Gastrocnemius medialis (tissue), 4 donors: ENCODE results near the gene RAD51B. TPM values are rescaled to one million over a fixed set of nuclear protein-coding genes. Genes with fewer than 3 reads are reported as not detected.

Experiments
- ATAC-seq, 2 donors: fragments of 150-250 bp; one replicate each; pipeline ENCODE4 v1.9.1; 2016
- DNase-seq, 2 donors: peaks; one replicate each; pipeline ENCODE4 v3.0.0-alpha.2; 2019
- H3K27ac ChIP-seq, 4 donors: fragments of 200-600 bp; sonication (generic); 1 replicate in 1 of 4; 2 replicates in 3 of 4; pipeline ENCODE4 v1.5.1; 2016 to 2018; ENCODE audit warnings: mild to moderate bottlenecking in 2 of 4, moderate library complexity in 1 of 4
- H3K27me3 ChIP-seq, 3 donors: fragments of 200-600 bp; sonication (generic) in 2 of 3; 1 replicate in 1 of 3; 2 replicates in 2 of 3; pipeline versions ENCODE4 v1.5.1 to v1.6.0; 2016 to 2019; ENCODE audit warnings: mild to moderate bottlenecking in 1 of 3, moderate library complexity in 1 of 3
- H3K36me3 ChIP-seq, 2 donors: fragments of 200-600 bp; sonication (generic) in 1 of 2; one replicate each; pipeline ENCODE4 v1.5.1; 2017 to 2018
- H3K4me1 ChIP-seq, 2 donors: fragments of 200-600 bp; sonication (generic) in 1 of 2; one replicate each; pipeline ENCODE4 v1.5.1; 2016 to 2017; ENCODE audit warnings: mild to moderate bottlenecking in 2 of 2
- H3K4me3 ChIP-seq, 4 donors: fragments of 200-600 bp; sonication (generic) in 3 of 4; 1 replicate in 1 of 4; 2 replicates in 3 of 4; pipeline ENCODE4 v1.5.1; 2016 to 2019; ENCODE audit warnings: mild to moderate bottlenecking in 2 of 4
- H3K9me3 ChIP-seq, 3 donors: fragments of 200-600 bp; sonication (generic) in 2 of 3; 1 replicate in 1 of 3; 2 replicates in 2 of 3; pipeline ENCODE4 v1.5.1; 2016 to 2019
- CTCF ChIP-seq, 5 experiments: fragments of 450-650 bp in 3 of 5; fragments of 200-600 bp in 2 of 5; sonication (generic) in 2 of 5; IDR thresholded peaks in 4 of 5; conservative IDR thresholded peaks in 1 of 5; 1 replicate in 4 of 5; 2 replicates in 1 of 5; pipeline ENCODE4 v1.5.1; 2016 to 2019; ENCODE audit warnings: antibody characterized with exemption in 5 of 5, mild to moderate bottlenecking in 3 of 5, moderate library complexity in 3 of 5
- POLR2A ChIP-seq, 2 donors: fragments of 450-650 bp; IDR thresholded peaks; one replicate each; pipeline ENCODE4 v1.6.1; 2017; ENCODE audit warnings: antibody characterized with exemption in 2 of 2, mild to moderate bottlenecking in 2 of 2, moderate library complexity in 2 of 2
- in situ Hi-C, 4 donors: fragments of 200-750 bp; cut with MboI; loops; one replicate each; pipeline versions ENCODE4 v1.15.0 to v1.8.0; 2017; ENCODE audit warnings: low sequenced_read_pairs in 4 of 4
- intact Hi-C: fragments of 100-400 bp; cut with DNase I; formaldehyde crosslinking; loops from one replicate; pipeline ENCODE4 v1.15.1; 2023; ENCODE audit warnings: low total_unique reads
- total RNA-seq, 4 donors: library from RNA; depleted of rRNA; stranded (reverse); fragments of >200 nt; gene quantifications; one replicate each; pipeline versions ENCODE4 v1.1.0 to v1.2.3, GENCODE V29; 2016

Gene RAD51B
- total RNA-seq, 4 donors from 2014 or later: 1.6 to 3.3 (median 2.4) TPM

DNA sequence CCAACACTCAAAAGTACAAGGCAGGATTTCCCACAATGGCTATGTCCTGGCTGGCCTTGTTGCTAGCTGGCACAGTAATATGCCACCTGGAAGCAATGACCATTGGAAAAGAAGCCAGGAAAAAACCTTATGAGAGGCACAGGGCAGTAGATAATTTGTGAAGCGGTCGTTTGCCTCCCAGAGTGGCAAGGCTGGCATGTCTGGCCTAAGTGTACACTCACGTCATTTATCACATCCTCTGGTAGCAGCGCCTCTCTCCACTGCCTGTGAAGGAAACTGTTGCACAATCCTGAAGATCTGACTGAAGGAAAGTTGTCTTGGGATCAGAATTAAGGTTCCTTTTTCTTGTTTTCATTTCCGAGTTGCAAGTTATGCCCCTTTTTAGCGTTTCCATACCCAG, 564.8 kb downstream of the RAD51B start:
- in situ Hi-C loops: no loop called here

DNA sequence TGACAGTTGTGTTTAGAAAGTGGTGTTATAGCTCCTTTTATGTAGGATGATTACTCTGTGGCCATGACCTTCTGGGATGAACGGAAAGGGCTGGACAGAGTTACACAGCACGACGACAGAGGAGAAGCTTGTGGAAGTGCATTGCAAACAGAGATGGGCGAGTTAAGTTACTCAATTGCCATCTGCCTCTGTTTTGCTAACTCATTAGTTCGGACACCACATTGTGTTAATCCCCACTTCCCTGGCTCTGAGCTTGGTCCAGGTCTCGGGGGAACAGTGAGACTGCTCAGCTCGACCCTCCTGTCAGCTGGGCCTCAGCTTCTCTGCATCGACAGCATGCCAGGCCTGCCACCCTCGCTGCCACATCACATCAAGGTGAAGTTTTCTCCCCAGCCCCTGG, 565.3 kb downstream of the RAD51B start:
- ATAC-seq (peak in 1 of 2 donors; percentile 56), DNase-seq (no peak)
- in situ Hi-C loops: no loop called here
- Histone ChIP-seq H3K9me3 (no peaks in the 10 kb centered on the region), H3K4me3 (no peak overlapping the region), H3K36me3 (no peaks in the 10 kb centered on the region), H3K27me3 (no peaks in the 10 kb centered on the region), H3K27ac (peak overlapping the region; percentile 42 to 58 (median 56)), H3K4me1 (peaks cover 6 to 8% of the 10 kb centered on the region in 2 donors)
- intact Hi-C loops: no loop called here
- TF ChIP-seq CTCF (IDR thresholded peaks at IDR 0.05 in 4 of 5, conservative IDR thresholded peaks at IDR 0.05 in 1 of 5): no peak
- no peak for TF ChIP-seq POLR2A (IDR thresholded peaks at IDR 0.05)

More for the DNA sequence above, 564.8 kb downstream of the RAD51B start:
- H3K36me3 ChIP-seq: no peaks in the 10 kb centered on the region
- ATAC-seq (peak; percentile 87 to 88), DNase-seq (peak; percentile 39 to 56)
- intact Hi-C loops: no loop called here
- H3K27me3 ChIP-seq: no peaks in the 10 kb centered on the region
- peaks cover 6 to 8% of the 10 kb centered on the region in 2 donors for H3K4me1 ChIP-seq
- H3K27ac ChIP-seq: peak overlapping the region; percentile 42 to 58 (median 56)
- H3K4me3 ChIP-seq: no peak overlapping the region
- H3K9me3 ChIP-seq: no peaks in the 10 kb centered on the region
- TF ChIP-seq POLR2A (IDR thresholded peaks at IDR 0.05): no peak
- no peak for TF ChIP-seq CTCF (IDR thresholded peaks at IDR 0.05 in 4 of 5, conservative IDR thresholded peaks at IDR 0.05 in 1 of 5)

GRCh38 chr14:68386446-68386845, 566.9 kb downstream of the RAD51B start:
- ATAC-seq: no peak
- TF ChIP-seq POLR2A (IDR thresholded peaks at IDR 0.05) (no peak), CTCF (IDR thresholded peaks at IDR 0.05 in 4 of 5, conservative IDR thresholded peaks at IDR 0.05 in 1 of 5) (no peak)
- intact Hi-C loops: no loop called here
- Histone ChIP-seq H3K4me3 (no peak overlapping the region), H3K9me3 (no peaks in the 10 kb centered on the region), H3K4me1 (peaks cover 6 to 13% of the 10 kb centered on the region in 2 donors), H3K36me3 (no peaks in the 10 kb centered on the region), H3K27me3 (no peaks in the 10 kb centered on the region), H3K27ac (no peak overlapping the region)
- no peak for DNase-seq
- in situ Hi-C loops: no loop called here

- H3K4me1 ChIP-seq: peaks cover 11 to 18% of the 10 kb centered on the region in 2 donors
- no peaks in the 10 kb centered on the region for H3K27me3 ChIP-seq
- in situ Hi-C loops: no loop called here
- DNase-seq: no peak
- TF ChIP-seq CTCF (IDR thresholded peaks at IDR 0.05 in 4 of 5, conservative IDR thresholded peaks at IDR 0.05 in 1 of 5) (no peak), POLR2A (IDR thresholded peaks at IDR 0.05) (no peak)
- no peak overlapping the region for H3K4me3 ChIP-seq
- ATAC-seq: no peak
- no peaks in the 10 kb centered on the region for H3K36me3 ChIP-seq
- no peak overlapping the region for H3K27ac ChIP-seq
- intact Hi-C loops: no loop called here
- no peaks in the 10 kb centered on the region for H3K9me3 ChIP-seq
Measured at GRCh38 chr14:68386950-68387779, 567.6 kb downstream of the RAD51B start.
